HG02973 (cell line): ENCODE results near the gene TATDN2.
A peak's percentile ranks its signal among the peaks of the same experiment; 100 is the strongest.
"Not testable (repeated sequence)": the region's sequence is repeated elsewhere in the genome, so short reads cannot be mapped to it uniquely, and the experiment has no call there.

Experiments used
- ATAC-seq: cut with Tn5 transposase; IDR thresholded peaks from one replicate; pipeline ENCODE4 v1.9.1; 2021; ENCODE audit warnings: moderate library complexity; ENCODE audit not compliant: unreplicated experiment

The TATDN2 gene

DNA sequence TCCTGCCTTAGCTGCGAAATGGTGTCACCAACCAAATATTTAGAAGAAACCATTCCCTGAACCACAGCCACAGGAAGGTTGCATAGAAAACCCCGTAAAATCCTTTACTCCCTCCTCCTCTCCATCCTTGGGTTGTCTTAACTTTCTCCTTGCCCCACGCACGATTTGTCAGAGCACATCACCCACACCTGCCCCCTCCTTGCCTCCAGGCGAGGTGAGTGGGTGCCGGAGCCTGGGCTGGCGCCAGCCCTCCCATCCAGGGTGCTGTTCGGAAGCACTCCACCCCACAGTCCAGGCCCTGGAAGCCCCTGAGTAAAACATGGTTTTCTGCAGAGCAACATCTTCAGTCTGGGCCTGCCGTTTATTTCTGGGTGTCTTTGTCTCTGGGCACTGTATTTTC, 40.8 kb downstream of the TATDN2 start:
- no peak for ATAC-seq

DNA sequence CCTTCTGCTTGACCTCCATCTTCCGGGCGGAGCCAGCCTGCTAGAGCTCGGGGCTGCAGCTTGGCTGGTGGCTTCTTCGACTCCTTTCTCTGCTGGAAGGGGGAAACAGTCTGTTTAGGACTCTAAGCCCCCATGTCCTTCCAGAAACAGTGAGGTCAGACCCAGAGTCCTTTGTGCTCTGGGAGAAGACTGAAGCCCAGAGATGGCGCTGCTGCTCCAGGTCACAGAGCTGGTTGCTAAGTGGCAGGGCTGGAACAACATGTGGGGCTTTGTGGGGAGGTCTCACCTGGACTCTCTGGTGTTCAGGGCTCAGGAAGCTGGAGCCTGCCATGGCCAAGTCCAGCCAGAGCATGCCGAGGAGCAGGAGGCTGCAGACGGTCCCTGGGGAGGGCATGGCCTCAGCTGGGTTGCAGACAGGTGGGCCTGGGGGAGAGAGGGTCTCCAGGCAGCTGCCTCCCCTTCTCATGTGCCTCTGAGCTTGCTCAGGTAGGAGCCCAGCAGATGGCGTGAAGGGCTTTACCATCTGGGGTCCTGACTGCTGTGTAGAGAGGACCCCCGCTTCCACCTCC, 41.6 kb downstream of the TATDN2 start:
- ATAC-seq: no peak

DNA sequence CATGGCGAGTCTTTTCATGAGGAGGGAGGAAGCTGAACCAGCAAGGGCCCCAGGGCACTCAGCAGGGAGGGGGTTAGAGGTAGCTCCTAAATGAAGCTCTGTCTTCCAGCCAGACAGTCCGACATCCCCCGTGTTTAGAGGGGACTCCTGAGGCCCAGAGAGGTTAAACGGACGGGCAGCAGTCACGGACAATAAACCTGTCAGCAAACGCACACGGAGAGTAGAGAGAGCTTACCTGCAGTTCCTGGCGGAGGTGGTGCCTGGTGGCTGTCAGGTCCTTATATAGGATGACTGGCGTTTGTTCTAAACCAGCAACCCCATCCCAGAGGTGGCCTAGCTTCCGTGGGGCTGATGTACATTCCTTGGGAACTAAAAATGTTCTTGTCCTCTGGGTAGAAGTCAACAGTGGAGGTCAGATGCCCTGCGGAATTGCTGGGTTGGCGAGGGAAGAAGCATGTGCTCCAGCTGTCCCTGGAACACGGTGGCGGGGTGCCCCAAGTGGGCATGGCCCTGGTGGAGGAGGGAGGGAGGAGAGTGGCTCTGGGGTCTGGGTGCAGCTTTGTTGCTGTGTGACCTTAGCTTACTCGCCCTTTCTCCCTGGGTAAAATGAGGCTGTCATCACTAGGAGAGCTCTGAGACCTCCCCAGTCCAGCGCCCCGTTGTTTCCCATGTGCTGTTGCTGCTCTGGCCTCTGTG, 42.4 kb downstream of the TATDN2 start:
- ATAC-seq: no peak

DNA sequence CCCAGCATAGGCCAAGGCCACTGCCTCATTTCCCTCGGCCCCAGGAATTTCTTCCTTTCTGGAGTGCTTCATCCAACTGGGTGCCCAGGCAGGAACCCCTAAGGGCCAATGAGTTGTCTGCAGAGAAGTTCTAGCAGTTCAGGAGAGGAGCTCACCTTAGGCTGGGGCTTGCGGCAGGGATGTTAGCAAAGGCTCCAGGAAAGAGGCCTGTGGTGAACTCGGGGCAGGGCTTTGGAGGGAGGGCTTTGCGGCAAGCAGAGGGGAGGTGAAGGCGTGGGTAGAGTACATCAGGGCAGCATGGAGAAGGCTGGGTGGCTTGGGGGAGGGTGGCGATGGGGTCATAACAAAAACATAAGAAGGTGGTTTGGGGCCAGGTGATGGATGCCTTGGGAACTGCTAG, 43.4 kb downstream of the TATDN2 start:
- ATAC-seq: no peak

DNA sequence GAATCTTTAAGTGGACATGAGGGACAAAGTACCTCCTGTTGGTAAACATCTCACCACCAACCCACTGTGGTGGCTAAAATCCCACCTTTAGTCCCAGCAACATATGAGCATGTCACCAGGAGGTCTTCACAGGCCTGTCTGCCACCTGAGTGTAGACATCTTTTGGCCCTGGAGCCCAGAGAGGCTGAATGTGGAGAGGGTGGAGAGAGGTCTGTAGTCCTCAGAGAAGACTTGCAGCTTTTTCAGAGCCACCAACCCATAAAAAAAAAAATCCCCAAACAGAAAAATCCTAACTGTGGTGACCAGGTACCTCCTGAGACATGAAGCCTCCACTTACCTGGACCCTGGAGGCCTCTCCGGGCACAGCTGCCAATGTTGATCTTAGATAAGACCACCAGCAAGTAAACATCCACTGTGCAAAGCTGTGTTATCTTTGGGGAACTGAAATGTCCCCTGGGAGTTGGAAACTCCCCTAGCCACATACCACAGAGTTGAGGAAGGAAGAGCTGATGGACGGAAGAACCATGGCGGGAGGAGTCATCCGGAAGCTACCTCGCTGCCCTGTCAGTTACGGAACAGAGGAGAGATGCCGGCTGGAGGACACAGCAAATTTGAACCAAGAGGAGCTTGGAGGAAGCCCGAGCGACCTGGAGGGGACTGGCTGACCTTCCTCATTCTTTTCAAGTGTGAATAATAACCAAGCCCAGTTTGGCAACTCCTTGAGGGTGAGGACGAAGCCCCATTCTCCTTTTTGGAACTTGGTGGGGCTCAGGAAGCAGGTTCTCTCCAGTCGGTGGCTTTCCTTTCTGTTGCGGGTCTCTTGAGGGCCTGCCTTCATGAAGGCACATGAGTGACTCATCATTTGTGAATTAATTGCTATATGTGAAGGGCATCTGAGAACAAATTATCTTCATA, 44.5 kb downstream of the TATDN2 start, which contains the start of gene GHRL:
GHRL (minus strand) TSS at position 443 of the 915 bp plus-strand sequence. CDS start 2,767 bp downstream, outside the sequence.
- ATAC-seq: peak; percentile 77

DNA sequence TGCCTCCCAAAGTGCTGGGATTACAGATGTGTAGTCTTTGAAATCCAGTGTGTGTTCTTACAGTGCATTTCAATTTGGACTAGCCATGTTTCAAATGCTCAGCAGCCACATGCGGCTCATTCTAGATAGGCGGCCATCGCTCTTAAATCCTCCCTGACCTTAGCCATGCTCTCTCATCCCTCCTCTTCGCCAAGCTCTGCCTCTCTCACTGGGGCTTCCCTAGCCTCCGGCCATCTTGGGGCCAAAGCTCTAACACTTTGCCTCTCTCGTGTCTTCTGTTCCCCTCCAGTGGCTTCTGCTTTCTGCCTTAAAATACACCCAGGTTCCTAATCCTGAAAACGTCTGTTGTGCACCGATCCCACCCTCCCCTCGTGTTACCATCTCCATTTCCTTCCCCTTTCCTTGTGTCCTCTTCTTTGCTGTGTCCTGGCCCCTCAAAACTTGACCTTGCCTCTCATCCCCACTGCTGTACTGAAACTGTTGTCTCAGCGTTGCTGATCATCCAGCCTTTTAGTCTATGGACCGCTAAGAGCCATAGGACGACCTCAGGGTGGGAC, 45.8 kb downstream of the TATDN2 start:
- no peak for ATAC-seq

DNA sequence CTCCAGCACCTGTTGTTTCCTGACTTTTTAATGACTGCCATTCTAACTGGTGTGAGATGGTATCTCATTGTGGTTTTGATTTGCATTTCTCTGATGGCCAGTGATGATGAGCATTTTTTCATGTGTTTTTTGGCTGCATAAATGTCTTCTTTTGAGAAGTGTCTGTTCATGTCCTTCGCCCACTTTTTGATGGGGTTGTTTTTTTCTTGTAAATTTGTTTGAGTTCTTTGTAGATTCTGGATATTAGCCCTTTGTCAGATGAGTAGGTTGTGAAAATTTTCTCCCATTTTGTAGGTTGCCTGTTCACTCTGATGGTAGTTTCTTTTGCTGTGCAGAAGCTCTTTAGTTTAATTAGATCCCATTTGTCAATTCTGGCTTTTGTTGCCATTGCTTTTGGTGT, 49.8 kb downstream of the TATDN2 start:
- ATAC-seq: not testable (repeated sequence)

DNA sequence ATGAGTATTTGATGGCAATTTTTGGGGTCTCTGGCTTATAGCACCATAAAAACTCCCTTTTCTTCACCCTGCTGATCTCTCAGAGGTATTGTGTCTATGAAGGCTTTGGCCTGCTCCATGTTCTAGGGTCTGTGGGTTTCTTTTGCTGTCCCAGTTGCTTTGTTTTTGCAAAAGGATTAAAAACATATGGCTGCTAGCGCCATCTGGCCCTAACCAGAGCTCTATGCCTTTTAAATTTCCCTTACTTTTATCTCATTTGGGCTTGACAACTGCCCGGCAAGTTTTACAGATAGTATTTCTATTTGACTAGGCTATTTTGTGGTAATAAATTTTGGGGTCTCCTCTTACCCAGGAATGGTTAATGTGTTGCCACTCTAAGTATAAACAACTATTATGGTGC, 50.9 kb downstream of the TATDN2 start:
- no peak for ATAC-seq

DNA sequence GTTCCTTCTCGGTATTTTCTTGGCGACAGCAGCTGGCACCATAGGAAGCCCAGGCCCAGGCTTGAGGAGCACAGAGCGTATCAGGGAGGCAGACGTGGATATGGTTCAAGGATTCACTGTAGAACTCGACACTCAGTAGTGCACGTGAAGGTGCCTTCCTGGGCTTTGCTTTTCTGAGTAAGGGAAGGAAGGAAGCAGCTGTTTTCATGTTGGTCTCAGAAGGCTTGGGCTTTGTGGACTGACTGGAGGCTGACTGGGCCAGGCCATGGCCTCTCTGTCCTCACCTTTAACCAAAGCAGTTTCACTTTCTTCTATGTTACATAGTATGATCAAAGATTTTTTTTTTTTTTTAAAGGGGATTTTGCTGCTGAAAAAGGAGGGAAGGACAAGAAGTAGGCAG, 51.4 kb downstream of the TATDN2 start:
- peak; percentile 57 for ATAC-seq

DNA sequence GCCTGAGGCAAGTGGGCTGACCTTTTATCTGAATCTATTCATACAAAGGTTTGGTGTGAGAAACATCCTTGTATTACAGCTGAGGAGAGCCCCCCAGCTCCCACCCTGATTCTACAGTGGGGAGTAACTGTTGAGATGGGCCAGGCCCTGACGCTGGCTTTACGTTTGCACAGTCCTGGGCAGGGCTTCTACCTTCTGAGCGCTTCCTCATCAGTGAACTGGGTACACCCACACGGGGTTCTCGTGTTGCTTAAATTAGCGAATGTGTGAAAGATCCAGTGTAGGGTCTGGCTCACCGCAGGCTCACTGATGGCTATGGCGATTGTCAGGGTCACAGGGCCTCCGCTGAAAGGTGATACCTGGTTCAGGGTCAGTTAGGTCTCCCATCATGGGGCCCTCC, 51.8 kb downstream of the TATDN2 start:
- no peak for ATAC-seq

DNA sequence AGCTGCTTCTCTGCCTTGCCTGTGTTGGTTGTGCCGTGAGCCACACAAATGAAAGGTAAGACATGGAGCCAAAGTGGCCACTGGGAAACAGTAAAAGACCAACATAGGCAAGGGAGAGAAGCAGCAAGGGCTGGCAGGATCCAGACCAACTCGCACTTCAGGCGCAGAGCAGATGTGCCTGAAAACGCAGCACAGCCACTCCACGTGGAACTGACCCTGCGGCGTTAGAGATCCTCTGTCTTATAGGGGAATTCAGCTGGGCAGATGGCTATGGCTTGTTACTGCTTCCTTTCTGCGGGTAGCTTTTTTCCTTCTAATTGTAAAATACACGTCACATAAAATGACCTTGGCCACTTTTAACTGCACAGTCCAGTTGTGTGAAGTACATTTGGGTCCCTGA, 54.8 kb downstream of the TATDN2 start:
- ATAC-seq: no peak

DNA sequence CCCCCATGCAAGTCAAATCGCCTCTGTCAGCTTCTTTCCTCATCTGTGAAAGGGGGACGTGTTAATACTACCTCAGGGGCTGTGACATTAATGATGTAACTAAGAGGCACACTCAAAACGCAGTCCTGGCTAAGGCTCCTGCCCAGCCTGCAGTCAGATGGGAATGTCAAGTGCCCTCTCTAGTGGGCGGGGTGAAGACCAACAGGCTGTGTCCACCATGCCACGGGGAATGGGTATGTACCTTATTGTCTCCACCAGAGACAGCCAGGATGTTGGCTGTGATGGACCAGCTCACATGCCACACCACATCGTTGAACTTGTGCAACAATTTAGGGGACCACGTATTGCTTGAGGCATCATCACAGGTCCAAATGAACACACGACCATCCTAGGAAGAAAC, 55.5 kb downstream of the TATDN2 start:
- no peak for ATAC-seq

DNA sequence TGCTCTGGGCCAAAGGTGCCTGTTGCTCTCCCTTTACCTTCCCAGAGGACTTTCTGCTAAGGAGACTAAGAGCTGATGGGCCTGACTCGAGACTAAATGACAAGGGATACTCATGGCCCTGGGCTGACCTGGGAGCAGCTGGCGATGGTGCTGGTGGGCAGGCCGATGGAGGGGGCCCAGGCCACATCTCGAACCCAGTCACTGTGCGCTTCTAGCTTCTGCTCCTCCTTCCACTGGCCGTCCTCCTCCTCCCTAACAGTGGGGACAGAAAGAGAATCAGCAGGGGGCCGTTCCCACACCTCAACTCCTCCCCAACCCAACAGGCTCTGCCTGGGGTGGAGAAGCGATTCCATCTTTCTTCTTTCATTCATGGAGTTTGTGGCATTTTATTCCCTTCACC, 56.6 kb downstream of the TATDN2 start:
- ATAC-seq: no peak

DNA sequence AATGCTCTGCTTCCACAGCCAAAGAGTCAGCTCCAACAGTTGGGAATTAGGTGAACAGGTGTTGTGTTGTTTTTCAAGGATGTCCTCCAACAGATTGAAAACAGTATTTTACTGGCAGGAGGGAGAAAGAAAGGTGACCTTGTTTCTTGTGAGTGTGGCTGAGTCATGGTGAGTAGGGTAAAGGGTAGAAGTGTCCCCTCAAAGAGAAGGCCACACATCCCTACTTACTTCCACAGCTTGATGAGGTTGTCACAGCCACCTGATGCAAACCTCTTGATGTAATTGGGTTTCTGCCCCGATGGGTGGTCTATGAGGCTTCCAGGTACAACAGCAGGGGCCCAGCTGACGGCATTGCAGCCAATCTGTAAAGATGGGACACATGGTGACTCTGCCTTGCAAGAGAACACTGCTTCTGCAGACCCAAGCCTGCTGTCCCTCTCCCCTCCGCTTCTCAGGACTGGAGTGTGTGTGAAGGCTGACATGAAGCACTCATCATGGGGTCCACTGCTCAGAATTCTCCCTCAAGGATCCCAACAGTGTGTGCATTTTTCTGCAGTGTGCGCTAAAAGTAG, 57.2 kb downstream of the TATDN2 start:
- no peak for ATAC-seq

DNA sequence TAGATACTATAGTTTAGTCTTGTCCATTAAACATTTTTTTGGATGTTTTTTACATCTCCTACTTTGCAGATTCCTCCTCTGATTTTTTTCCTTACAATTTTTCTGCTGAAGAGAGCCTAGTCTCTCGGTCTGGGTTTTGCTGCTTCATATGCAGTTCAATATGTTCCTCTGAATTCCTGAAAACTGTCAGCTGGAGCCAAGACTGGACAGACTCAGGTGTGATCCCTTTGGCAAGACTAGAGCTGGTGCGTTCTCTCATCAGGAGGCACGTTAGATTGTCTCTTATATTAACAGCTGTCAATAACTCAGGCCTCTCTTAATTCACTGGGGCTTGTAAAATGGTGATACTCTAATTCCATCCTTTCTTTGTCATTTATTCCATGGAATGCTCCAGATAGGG, 57.9 kb downstream of the TATDN2 start:
- ATAC-seq: no peak

DNA sequence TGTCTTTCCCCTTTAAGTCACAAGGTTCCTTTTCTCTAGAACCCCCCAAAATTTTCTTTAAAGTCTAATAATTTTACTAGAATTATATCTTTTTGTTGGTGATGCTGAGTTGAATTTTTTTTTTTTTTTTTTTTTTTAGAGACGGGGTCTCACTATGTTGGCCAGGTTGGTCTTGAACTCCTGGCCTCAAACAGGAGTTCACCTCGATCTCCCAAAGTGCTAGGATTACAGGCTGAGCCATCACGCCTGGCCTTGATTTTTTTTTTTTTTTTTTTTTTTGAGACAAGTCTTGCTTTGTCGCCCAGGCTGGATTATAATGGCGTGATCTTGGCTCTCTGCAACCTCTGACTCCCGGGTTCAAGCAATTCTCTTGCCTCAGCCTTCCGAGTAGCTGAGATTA, 60.4 kb downstream of the TATDN2 start:
- no peak for ATAC-seq

DNA sequence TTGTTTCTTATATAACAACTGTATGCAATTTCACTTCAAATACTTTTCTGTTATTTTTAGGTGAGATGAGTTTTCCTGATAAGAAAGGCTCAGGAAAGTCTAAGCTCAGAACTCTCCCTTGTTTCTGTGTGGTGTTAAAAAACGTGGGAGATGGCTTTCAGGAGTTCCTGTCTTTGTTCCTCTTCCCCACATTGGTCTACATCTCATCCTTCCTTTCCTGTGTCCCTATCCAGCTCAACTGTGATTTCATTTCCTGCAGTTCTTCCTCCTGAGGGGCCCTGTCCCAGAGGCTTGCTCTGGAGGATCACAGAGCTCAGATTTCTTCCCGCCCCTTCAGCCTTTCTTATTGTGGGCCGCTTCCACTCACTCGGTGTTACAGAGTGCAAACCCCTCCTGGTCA, 61.5 kb downstream of the TATDN2 start:
- ATAC-seq: no peak

DNA sequence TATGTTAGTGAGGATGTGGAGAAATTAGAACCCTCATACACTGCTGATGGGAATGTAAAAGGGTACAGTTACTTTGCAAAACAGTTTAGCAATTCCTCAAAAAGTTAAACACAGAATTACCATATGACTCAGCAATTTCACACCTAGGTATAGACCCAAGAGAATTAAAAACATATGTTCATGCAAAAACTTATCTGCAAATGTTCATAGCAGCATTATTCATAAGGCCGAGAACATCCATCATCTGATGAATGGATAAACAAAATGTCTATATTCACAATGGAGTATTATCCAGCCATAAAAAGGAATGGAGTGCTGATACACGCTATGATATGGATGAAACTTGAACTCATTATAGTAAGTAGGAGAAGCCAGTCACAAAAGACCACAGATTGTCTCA, 62.3 kb downstream of the TATDN2 start:
- no peak for ATAC-seq

DNA sequence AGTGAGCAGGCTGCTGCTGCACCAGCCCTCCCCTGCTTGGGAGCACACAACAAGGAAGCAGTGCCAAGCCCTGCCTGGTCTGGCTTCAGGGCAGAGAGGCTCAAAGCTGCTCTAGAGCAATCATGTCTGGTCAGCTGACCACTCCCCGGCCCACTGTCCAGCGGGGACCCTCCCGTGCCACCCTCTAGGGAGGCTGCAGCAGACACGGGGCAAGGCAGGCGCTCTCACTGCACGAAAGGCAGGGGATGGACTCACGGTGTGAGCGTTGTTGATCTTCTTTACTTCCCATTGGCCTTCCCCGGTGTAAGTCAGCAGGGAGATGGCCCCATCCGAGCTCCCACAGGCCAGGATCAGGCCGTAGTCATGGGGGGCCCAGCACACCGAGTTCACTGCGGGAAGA, 63.5 kb downstream of the TATDN2 start:
- no peak for ATAC-seq

DNA sequence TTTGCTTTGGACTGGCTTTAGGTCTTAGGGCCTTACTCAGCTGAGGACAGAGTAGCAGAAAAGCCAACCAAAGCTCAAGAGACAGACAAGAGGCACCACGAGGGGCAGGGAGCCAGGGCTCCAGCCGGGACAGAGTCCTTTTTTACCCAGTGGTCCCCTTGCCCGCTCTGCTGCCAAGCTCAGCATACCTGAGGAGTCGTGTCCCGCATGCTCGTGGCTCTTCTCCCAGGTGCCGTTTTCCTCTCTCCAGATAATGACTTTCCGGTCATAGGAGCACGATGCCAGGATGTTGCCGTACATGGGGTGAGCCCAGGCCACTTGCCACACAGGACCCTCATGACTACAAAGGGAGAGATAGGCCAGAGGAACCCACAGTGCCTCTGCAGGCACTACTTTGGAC, 64.1 kb downstream of the TATDN2 start:
- no peak for ATAC-seq

DNA sequence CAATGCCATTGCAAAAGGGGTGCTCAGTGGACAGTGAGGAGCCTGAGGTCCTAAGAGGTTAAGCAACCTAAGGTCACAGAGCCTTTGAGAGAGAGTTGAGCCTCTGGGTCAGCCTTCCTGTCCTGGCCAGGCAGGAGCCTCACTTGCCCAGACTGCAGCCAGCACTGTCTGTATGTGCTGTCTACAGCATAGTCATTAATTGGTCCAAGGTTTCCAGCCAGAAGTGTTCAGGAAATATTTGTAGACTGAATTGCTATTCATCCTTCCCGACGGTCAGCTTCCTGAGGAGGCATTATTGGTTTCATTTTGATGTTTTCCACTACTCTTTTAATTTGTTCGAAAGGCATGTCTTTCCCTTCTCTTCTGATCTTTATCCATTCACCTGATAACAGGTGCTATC, 64.6 kb downstream of the TATDN2 start:
- no peak for ATAC-seq
